GM19035 (cell line): Measurements from ENCODE around the gene PPP2R3B.
"Not testable (repeated sequence)": the region's sequence is repeated elsewhere in the genome, so short reads cannot be mapped to it uniquely, and the experiment has no call there.

Source experiments
- ATAC-seq: cut with Tn5 transposase; IDR thresholded peaks from one replicate; pipeline ENCODE4 v1.9.1; 2021; ENCODE audit not compliant: unreplicated experiment

PPP2R3B gene

GRCh38 chrX:340641-341423 lies 45.9 kb downstream of the PPP2R3B start:
- ATAC-seq: no peak

GRCh38 chrX:340121-340520 lies 46.6 kb downstream of the PPP2R3B start:
- no peak for ATAC-seq

- ATAC-seq: no peak
These were observed 47.8 kb downstream of the PPP2R3B start for GRCh38 chrX:338836-339400.

- no peak for ATAC-seq
These were observed 48.3 kb downstream of the PPP2R3B start for GRCh38 chrX:338281-338835.

GRCh38 chrX:337331-337831 lies 49.3 kb downstream of the PPP2R3B start:
- no peak for ATAC-seq

- ATAC-seq: no peak
These were observed 50.5 kb downstream of the PPP2R3B start for GRCh38 chrX:336227-336626.

- no peak for ATAC-seq
These were observed 51.0 kb downstream of the PPP2R3B start for GRCh38 chrX:335758-336155.

GRCh38 chrX:334971-335757 lies 51.5 kb downstream of the PPP2R3B start:
- no peak for ATAC-seq

GRCh38 chrX:334331-334891 lies 52.3 kb downstream of the PPP2R3B start:
- no peak for ATAC-seq

- no peak for ATAC-seq
These were observed 52.9 kb downstream of the PPP2R3B start for GRCh38 chrX:333611-334311.

- ATAC-seq: no peak
These were observed 53.6 kb downstream of the PPP2R3B start for GRCh38 chrX:332916-333610.

- ATAC-seq: no peak
These were observed 54.2 kb downstream of the PPP2R3B start for GRCh38 chrX:332496-332860.

GRCh38 chrX:331825-332495 lies 54.7 kb downstream of the PPP2R3B start:
- ATAC-seq: no peak

GRCh38 chrX:331151-331824 lies 55.4 kb downstream of the PPP2R3B start:
- ATAC-seq: no peak

GRCh38 chrX:330726-331150 lies 56.0 kb downstream of the PPP2R3B start:
- ATAC-seq: no peak

GRCh38 chrX:330141-330725 lies 56.5 kb downstream of the PPP2R3B start:
- not testable (repeated sequence) for ATAC-seq

- no peak for ATAC-seq
These were observed 57.3 kb downstream of the PPP2R3B start for GRCh38 chrX:329291-329910.

GRCh38 chrX:327660-328126 lies 59.0 kb downstream of the PPP2R3B start:
- no peak for ATAC-seq
